ENCODE measurements around the gene BRD4. TPM values are rescaled to one million over a fixed set of nuclear protein-coding genes. Genes with fewer than 3 reads are reported as not detected.

BRD4 gene
- total and polyA plus RNA-seq, 2 experiments from 2014 or later = 63.8 to 115 TPM

DNA sequence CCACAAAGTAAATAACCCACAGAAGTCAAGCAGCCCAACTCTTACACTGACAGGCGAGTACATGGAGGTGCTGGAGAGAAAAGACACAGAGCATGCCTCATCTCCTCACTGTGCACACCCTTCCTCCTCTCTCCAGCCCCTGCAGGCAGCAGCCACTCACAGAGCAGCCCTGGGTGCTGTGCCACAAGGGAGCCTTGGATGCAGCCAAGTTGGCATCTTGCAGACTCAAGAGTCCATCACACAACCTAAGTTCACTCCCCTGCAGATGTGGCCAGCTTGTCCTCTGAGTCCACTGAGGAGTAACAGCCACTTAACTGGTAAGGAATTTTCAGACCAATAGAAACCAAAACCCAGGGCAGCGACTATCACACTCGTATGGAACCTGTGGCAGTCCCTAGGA is 47.4 kb downstream of the BRD4 start:
- H3K9me2 ChIP-seq (ENCODE audit: insufficient read depth) = no peaks in the 10 kb centered on the region
- H3K79me2 ChIP-seq (replicated peaks; ENCODE audit: insufficient read depth) = peaks cover 100% of the 10 kb centered on the region
- Mint-ChIP-seq H3K4me1 (peaks cover 90% of the 10 kb centered on the region), H3K27ac (no peak overlapping the region), H3K9me3 (no peaks in the 10 kb centered on the region), H3K4me3 (no peak overlapping the region), H3K36me3 (ENCODE audit: low read depth) (no peaks in the 10 kb centered on the region), H3K27me3 (ENCODE audit: insufficient read depth, low read depth, poor library complexity) (peaks cover 9% of the 10 kb centered on the region)
- H3K27me3 ChIP-seq (ENCODE audit: insufficient read depth) = no peaks in the 10 kb centered on the region
- H3K4me3 ChIP-seq = no peak overlapping the region
- peaks cover 86% of the 10 kb centered on the region for H3K4me1 ChIP-seq (ENCODE audit: insufficient read depth)
- 0 out of 2 replicates have a peak, but pooled peaks cover 2% of the 10 kb centered on the region for H3F3A ChIP-seq (replicated peaks; ENCODE audit: low read depth)
- H2AFZ ChIP-seq = no peak overlapping the region
- TF ChIP-seq, protein P1, sequence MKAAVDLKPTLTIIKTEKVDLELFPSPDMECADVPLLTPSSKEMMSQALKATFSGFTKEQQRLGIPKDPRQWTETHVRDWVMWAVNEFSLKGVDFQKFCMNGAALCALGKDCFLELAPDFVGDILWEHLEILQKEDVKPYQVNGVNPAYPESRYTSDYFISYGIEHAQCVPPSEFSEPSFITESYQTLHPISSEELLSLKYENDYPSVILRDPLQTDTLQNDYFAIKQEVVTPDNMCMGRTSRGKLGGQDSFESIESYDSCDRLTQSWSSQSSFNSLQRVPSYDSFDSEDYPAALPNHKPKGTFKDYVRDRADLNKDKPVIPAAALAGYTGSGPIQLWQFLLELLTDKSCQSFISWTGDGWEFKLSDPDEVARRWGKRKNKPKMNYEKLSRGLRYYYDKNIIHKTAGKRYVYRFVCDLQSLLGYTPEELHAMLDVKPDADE (IDR thresholded peaks at IDR 0.05) = no peak
- TF ChIP-seq, protein P2, sequence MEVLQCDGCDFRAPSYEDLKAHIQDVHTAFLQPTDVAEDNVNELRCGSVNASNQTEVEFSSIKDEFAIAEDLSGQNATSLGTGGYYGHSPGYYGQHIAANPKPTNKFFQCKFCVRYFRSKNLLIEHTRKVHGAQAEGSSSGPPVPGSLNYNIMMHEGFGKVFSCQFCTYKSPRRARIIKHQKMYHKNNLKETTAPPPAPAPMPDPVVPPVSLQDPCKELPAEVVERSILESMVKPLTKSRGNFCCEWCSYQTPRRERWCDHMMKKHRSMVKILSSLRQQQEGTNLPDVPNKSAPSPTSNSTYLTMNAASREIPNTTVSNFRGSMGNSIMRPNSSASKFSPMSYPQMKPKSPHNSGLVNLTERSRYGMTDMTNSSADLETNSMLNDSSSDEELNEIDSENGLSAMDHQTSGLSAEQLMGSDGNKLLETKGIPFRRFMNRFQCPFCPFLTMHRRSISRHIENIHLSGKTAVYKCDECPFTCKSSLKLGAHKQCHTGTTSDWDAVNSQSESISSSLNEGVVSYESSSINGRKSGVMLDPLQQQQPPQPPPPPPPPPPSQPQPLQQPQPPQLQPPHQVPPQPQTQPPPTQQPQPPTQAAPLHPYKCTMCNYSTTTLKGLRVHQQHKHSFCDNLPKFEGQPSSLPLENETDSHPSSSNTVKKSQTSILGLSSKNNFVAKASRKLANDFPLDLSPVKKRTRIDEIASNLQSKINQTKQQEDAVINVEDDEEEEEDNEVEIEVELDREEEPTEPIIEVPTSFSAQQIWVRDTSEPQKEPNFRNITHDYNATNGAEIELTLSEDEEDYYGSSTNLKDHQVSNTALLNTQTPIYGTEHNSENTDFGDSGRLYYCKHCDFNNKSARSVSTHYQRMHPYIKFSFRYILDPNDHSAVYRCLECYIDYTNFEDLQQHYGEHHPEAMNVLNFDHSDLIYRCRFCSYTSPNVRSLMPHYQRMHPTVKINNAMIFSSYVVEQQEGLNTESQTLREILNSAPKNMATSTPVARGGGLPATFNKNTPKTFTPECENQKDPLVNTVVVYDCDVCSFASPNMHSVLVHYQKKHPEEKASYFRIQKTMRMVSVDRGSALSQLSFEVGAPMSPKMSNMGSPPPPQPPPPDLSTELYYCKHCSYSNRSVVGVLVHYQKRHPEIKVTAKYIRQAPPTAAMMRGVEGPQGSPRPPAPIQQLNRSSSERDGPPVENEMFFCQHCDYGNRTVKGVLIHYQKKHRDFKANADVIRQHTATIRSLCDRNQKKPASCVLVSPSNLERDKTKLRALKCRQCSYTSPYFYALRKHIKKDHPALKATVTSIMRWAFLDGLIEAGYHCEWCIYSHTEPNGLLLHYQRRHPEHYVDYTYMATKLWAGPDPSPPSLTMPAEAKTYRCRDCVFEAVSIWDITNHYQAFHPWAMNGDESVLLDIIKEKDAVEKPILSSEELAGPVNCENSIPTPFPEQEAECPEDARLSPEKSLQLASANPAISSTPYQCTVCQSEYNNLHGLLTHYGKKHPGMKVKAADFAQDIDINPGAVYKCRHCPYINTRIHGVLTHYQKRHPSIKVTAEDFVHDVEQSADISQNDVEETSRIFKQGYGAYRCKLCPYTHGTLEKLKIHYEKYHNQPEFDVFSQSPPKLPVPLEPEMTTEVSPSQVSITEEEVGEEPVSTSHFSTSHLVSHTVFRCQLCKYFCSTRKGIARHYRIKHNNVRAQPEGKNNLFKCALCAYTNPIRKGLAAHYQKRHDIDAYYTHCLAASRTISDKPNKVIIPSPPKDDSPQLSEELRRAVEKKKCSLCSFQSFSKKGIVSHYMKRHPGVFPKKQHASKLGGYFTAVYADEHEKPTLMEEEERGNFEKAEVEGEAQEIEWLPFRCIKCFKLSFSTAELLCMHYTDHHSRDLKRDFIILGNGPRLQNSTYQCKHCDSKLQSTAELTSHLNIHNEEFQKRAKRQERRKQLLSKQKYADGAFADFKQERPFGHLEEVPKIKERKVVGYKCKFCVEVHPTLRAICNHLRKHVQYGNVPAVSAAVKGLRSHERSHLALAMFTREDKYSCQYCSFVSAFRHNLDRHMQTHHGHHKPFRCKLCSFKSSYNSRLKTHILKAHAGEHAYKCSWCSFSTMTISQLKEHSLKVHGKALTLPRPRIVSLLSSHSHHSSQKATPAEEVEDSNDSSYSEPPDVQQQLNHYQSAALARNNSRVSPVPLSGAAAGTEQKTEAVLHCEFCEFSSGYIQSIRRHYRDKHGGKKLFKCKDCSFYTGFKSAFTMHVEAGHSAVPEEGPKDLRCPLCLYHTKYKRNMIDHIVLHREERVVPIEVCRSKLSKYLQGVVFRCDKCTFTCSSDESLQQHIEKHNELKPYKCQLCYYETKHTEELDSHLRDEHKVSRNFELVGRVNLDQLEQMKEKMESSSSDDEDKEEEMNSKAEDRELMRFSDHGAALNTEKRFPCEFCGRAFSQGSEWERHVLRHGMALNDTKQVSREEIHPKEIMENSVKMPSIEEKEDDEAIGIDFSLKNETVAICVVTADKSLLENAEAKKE (CRISPR knock-in tag; IDR thresholded peaks at IDR 0.05) = no peak
- no peak for TF ChIP-seq POLR2AphosphoS5 (IDR thresholded peaks at IDR 0.05; ENCODE audit: low read depth)
- no peak for TF ChIP-seq STAT1 (IDR thresholded peaks at IDR 0.05; ENCODE audit: unreplicated experiment)
- TF ChIP-seq ZNF331 (CRISPR knock-in tag; IDR thresholded peaks at IDR 0.05; ENCODE audit: low read depth) = no peak
- no peak for TF ChIP-seq EZH2phosphoT487 (IDR thresholded peaks at IDR 0.05; ENCODE audit: unreplicated experiment)
- no peak for TF ChIP-seq EZH2 (IDR thresholded peaks at IDR 0.05; ENCODE audit: low read depth, unreplicated experiment)
- TF ChIP-seq CTCF (conservative IDR thresholded peaks at IDR 0.05; ENCODE audit: low read depth in 2 of 2) = no peak
- H3K36me3 ChIP-seq (ENCODE audit: insufficient read depth) = no peaks in the 10 kb centered on the region
- no peak overlapping the region for H3K27ac ChIP-seq (ENCODE audit: low read depth)
- DNase-seq (ENCODE audit: low spot score) (no peak), ATAC-seq (no peak)
- H3K4me2 ChIP-seq = no peak overlapping the region
- peaks cover 97% of the 10 kb centered on the region for H4K20me1 ChIP-seq (replicated peaks; ENCODE audit: insufficient read depth)
